Endodermal cell (in vitro differentiated cells): ENCODE results near the gene TMSB15C. TPM values are rescaled to one million over a fixed set of nuclear protein-coding genes. Genes with fewer than 3 reads are reported as not detected.

Source experiments
- DNase-seq: peaks from one replicate; pipeline ENCODE4 v3.0.0-alpha.2; 2017
- H3K27ac ChIP-seq: 2 replicates; pipeline ENCODE4 v1.5.1; 2013; ENCODE audit warnings: mild to moderate bottlenecking, low read depth, low read length, moderate library complexity
- H3K27me3 ChIP-seq: 2 replicates; pipeline ENCODE4 v1.6.1; 2013; ENCODE audit warnings: mild to moderate bottlenecking, low read length, moderate library complexity; ENCODE audit not compliant: insufficient read depth, control insufficient read depth, poor library complexity, severe bottlenecking
- H3K36me3 ChIP-seq: 2 replicates; pipeline ENCODE4 v1.7.0; 2013; ENCODE audit warnings: mild to moderate bottlenecking, low read length, moderate library complexity; ENCODE audit not compliant: control insufficient read depth, insufficient read depth
- H3K4me1 ChIP-seq: one replicate; pipeline ENCODE4 v1.7.0; 2013; ENCODE audit warnings: low read length; ENCODE audit not compliant: control insufficient read depth, insufficient read depth
- H3K4me3 ChIP-seq: 2 replicates; pipeline ENCODE4 v1.5.1; 2013; ENCODE audit warnings: mild to moderate bottlenecking, low read length, moderate library complexity
- H3K9ac ChIP-seq: 2 replicates; pipeline ENCODE4 v1.6.1; 2013; ENCODE audit warnings: mild to moderate bottlenecking, low read length, moderate library complexity; ENCODE audit not compliant: poor library complexity, severe bottlenecking; ENCODE audit errors: extremely low read depth
- H3K9me3 ChIP-seq: 2 replicates; pipeline ENCODE4 v1.6.1; 2013; ENCODE audit warnings: mild to moderate bottlenecking, low read length, moderate library complexity; ENCODE audit not compliant: control insufficient read depth
- H3K27ac Mint-ChIP-seq: 2 replicates; pipeline ENCODE4 v1.8.0; 2020; ENCODE audit warnings: mixed read lengths
- H3K27me3 Mint-ChIP-seq: 2 replicates; pipeline ENCODE4 v1.8.0; 2021; ENCODE audit warnings: mild to moderate bottlenecking, mixed read lengths; ENCODE audit not compliant: insufficient read depth
- H3K36me3 Mint-ChIP-seq: 2 replicates; pipeline ENCODE4 v1.8.0; 2020; ENCODE audit warnings: low read depth, mixed read lengths
- H3K4me1 Mint-ChIP-seq: 2 replicates; pipeline ENCODE4 v1.8.0; 2020; ENCODE audit warnings: mixed read lengths
- H3K4me3 Mint-ChIP-seq: 2 replicates; pipeline ENCODE4 v1.8.0; 2020; ENCODE audit warnings: mild to moderate bottlenecking, moderate library complexity, mixed read lengths
- H3K9me3 Mint-ChIP-seq: 2 replicates; pipeline ENCODE4 v1.8.0; 2020; ENCODE audit warnings: mild to moderate bottlenecking, mixed read lengths
- WGBS, 2 experiments: methylation state at CpG; one replicate each; pipeline versions ENCODE4 v1.1.5 to v1.1.7; 2013; ENCODE audit warnings: missing lambda C conversion rate in 2 of 2, mixed read lengths in 1 of 2; ENCODE audit not compliant: insufficient coverage in 1 of 2, insufficient read length in 1 of 2; 5-methylcytosine and 5-hydroxymethylcytosine counted together
- total RNA-seq, 2 donors: library from RNA; stranded (reverse); fragmentation: NEBNext Ultra II Directional in 1 of 2; extraction: Animal tissue kit (Norgen Biotek cat#: 25700) in 1 of 2; gene quantifications; 2 replicates in 1 of 2; 3 replicates in 1 of 2; pipeline ENCODE4 v1.2.1, GENCODE V29; 2021
- TF ChIP-seq, protein P1 (sequence below): fragments of 200-600 bp; sonication (generic); conservative IDR thresholded peaks from 2 replicates; pipeline ENCODE4 v1.5.0; 2021; ENCODE audit warnings: antibody characterized with exemption, mild to moderate bottlenecking

TMSB15C gene
- total RNA-seq, 2 donors from 2014 or later = 7.1 to 8.4 TPM

GRCh38 chrX:104098919-104099318 is 22.9 kb upstream of the TMSB15C start:
- H3K4me1 ChIP-seq = no peaks in the 10 kb centered on the region
- Mint-ChIP-seq H3K9me3 (peaks cover 14% of the 10 kb centered on the region), H3K36me3 (no peaks in the 10 kb centered on the region), H3K27ac (no peak overlapping the region), H3K4me1 (no peaks in the 10 kb centered on the region), H3K4me3 (no peak overlapping the region), H3K27me3 (peaks cover 8% of the 10 kb centered on the region)
- no peak overlapping the region for H3K27ac ChIP-seq
- H3K27me3 ChIP-seq = no peaks in the 10 kb centered on the region
- H3K4me3 ChIP-seq = no peak overlapping the region
- H3K36me3 ChIP-seq = no peaks in the 10 kb centered on the region
- H3K9me3 ChIP-seq = no peaks in the 10 kb centered on the region
- TF ChIP-seq, protein P1, sequence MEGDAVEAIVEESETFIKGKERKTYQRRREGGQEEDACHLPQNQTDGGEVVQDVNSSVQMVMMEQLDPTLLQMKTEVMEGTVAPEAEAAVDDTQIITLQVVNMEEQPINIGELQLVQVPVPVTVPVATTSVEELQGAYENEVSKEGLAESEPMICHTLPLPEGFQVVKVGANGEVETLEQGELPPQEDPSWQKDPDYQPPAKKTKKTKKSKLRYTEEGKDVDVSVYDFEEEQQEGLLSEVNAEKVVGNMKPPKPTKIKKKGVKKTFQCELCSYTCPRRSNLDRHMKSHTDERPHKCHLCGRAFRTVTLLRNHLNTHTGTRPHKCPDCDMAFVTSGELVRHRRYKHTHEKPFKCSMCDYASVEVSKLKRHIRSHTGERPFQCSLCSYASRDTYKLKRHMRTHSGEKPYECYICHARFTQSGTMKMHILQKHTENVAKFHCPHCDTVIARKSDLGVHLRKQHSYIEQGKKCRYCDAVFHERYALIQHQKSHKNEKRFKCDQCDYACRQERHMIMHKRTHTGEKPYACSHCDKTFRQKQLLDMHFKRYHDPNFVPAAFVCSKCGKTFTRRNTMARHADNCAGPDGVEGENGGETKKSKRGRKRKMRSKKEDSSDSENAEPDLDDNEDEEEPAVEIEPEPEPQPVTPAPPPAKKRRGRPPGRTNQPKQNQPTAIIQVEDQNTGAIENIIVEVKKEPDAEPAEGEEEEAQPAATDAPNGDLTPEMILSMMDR = peak; percentile 10
- DNase-seq = no peak
- H3K9ac ChIP-seq = no peak overlapping the region

DNA sequence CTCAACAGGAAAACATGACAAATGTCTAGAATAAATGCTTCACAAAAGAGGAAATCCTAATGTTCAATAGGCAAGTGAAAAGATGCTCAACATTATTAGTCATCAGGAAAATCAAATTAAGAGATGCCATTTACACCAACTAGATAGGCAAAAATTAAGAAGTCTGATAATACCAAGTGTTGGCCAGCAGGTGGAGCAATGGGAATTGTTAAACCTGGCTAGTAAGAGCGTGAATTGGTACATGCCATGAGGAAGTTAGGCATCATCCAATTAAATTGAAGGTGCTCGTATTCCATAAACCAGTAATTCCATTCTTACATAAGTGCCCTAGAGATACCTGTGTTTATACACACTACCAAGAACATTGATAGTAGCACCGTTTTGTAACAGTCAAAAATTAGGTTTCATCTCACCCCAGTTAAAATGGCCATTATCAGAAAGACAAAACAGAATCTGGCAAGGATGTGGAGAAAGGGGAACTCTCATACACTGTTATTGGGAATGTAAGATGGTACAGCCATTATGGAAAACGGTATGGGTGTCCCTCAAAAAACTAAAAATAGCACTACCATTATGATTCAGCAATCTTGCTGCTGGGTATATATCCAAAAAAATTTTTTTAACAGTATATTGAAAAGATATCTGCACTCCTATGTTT is 22.2 kb upstream of the TMSB15C start:
- Mint-ChIP-seq H3K4me3 (no peak overlapping the region), H3K27me3 (peaks cover 8% of the 10 kb centered on the region), H3K36me3 (no peaks in the 10 kb centered on the region), H3K9me3 (peaks cover 13% of the 10 kb centered on the region), H3K4me1 (no peaks in the 10 kb centered on the region), H3K27ac (no peak overlapping the region)
- H3K9ac ChIP-seq = no peak overlapping the region
- no peak overlapping the region for H3K4me3 ChIP-seq
- 2% methylated on average over 3 of the region's 4 CpGs; no CpG with 5 or more reads in 1 of the 2 experiments for WGBS, 2 experiments
- no peak overlapping the region for H3K27ac ChIP-seq
- TF ChIP-seq, protein P1 = peak; percentile 77
- peak; percentile 78 for DNase-seq
- no peaks in the 10 kb centered on the region for H3K9me3 ChIP-seq
- H3K36me3 ChIP-seq = no peaks in the 10 kb centered on the region
- no peaks in the 10 kb centered on the region for H3K27me3 ChIP-seq
- H3K4me1 ChIP-seq = no peaks in the 10 kb centered on the region

- Mint-ChIP-seq H3K4me1 (no peaks in the 10 kb centered on the region), H3K27ac (no peak overlapping the region), H3K36me3 (no peaks in the 10 kb centered on the region), H3K9me3 (peaks cover 11% of the 10 kb centered on the region), H3K4me3 (no peak overlapping the region), H3K27me3 (peaks cover 15% of the 10 kb centered on the region)
- H3K4me1 ChIP-seq = no peaks in the 10 kb centered on the region
- no peaks in the 10 kb centered on the region for H3K9me3 ChIP-seq
- TF ChIP-seq, protein P1 = no peak
- H3K27ac ChIP-seq = no peak overlapping the region
- no peak overlapping the region for H3K4me3 ChIP-seq
- H3K36me3 ChIP-seq = no peaks in the 10 kb centered on the region
- no peak overlapping the region for H3K9ac ChIP-seq
- DNase-seq = peak; percentile 49
- WGBS, 2 experiments = 95 to 100% methylated on average over 2 to 7 of the region's 7 CpGs
- no peaks in the 10 kb centered on the region for H3K27me3 ChIP-seq
These were observed 9.9 kb upstream of the TMSB15C start for GRCh38 chrX:104085919-104086318.
